Measurements from ENCODE around the gene E2F1.
"Not testable (repeated sequence)": the region's sequence is repeated elsewhere in the genome, so short reads cannot be mapped to it uniquely, and the experiment has no call there.

E2F1 gene

GRCh38 chr20:33644313-33645071 lies 41.7 kb downstream of the E2F1 start:
- H3K4me3 ChIP-seq (ENCODE audit: low read depth, low read length) = no peak overlapping the region
- in situ Hi-C loops (cut with HindIII; ENCODE audit: low sequenced_read_pairs) = no loop called here
- TF ChIP-seq CTCF (IDR thresholded peaks at IDR 0.05; ENCODE audit: low read depth, low read length, missing control alignments) = no peak
- no peak for DNase-seq (ENCODE audit: low read depth)

- H3K4me3 ChIP-seq (ENCODE audit: low read depth, low read length) = no peak overlapping the region
- in situ Hi-C loops (cut with HindIII; ENCODE audit: low sequenced_read_pairs) = no loop called here
- DNase-seq (ENCODE audit: low read depth) = no peak
- TF ChIP-seq CTCF (IDR thresholded peaks at IDR 0.05; ENCODE audit: low read depth, low read length, missing control alignments) = no peak
Observed at GRCh38 chr20:33640287-33640686, 45.9 kb downstream of the E2F1 start.

GRCh38 chr20:33636776-33637175 lies 49.4 kb downstream of the E2F1 start:
- no peak for DNase-seq (ENCODE audit: low read depth)
- in situ Hi-C loops (cut with HindIII; ENCODE audit: low sequenced_read_pairs) = no loop called here
- no peak for TF ChIP-seq CTCF (IDR thresholded peaks at IDR 0.05; ENCODE audit: low read depth, low read length, missing control alignments)

GRCh38 chr20:33635341-33635740 lies 50.8 kb downstream of the E2F1 start:
- in situ Hi-C loops (cut with HindIII; ENCODE audit: low sequenced_read_pairs) = no loop called here
- no peak for DNase-seq (ENCODE audit: low read depth)
- no peak overlapping the region for H3K4me3 ChIP-seq (ENCODE audit: low read depth, low read length)
- no peak for TF ChIP-seq CTCF (IDR thresholded peaks at IDR 0.05; ENCODE audit: low read depth, low read length, missing control alignments)

More at GRCh38 chr20:33636776-33637175, 49.4 kb downstream of the E2F1 start:
- no peak overlapping the region for H3K4me3 ChIP-seq (ENCODE audit: low read depth, low read length)

- H3K4me3 ChIP-seq (ENCODE audit: low read depth, low read length); DNase-seq (ENCODE audit: low read depth); in situ Hi-C loops (cut with HindIII; ENCODE audit: low sequenced_read_pairs): not testable (repeated sequence)
Observed at GRCh38 chr20:33631910-33632309, 54.3 kb downstream of the E2F1 start.

GRCh38 chr20:33630507-33630906 lies 55.7 kb downstream of the E2F1 start:
- H3K4me3 ChIP-seq (ENCODE audit: low read depth, low read length) = no peak overlapping the region
- no peak for DNase-seq (ENCODE audit: low read depth)
- in situ Hi-C loops (cut with HindIII; ENCODE audit: low sequenced_read_pairs) = no loop called here
- TF ChIP-seq CTCF (IDR thresholded peaks at IDR 0.05; ENCODE audit: low read depth, low read length, missing control alignments) = no peak

- in situ Hi-C loops (cut with HindIII; ENCODE audit: low sequenced_read_pairs) = no loop called here
- H3K4me3 ChIP-seq (ENCODE audit: low read depth, low read length) = no peak overlapping the region
Observed at GRCh38 chr20:33629979-33630378, 56.2 kb downstream of the E2F1 start.

More at GRCh38 chr20:33629979-33630378, 56.2 kb downstream of the E2F1 start:
- TF ChIP-seq CTCF (IDR thresholded peaks at IDR 0.05; ENCODE audit: low read depth, low read length, missing control alignments) = no peak
- no peak for DNase-seq (ENCODE audit: low read depth)
